ENCODE measurements around the gene IFIT1B.
"Not testable (repeated sequence)": the region's sequence is repeated elsewhere in the genome, so short reads cannot be mapped to it uniquely, and the experiment has no call there.

The IFIT1B gene

DNA sequence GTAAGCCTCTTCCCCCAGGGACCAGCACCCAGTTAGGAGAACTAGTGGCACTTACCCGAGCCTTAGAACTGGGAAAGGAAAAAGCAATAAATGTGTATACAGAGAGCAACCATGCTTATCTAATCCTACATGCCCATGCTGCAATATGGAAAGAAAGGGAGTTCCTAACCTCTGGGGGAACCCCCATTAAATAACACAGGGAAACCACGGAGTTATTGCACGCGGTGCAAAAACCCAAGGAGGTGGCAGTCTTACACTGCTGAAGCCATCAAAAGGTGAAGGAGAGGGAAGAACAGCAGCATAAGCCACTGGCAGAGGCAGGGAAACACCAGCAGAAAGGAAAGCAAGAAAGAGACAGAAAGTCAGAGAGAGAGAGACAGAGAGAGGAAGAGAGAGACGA, 32.7 kb downstream of the IFIT1B start:
- Mint-ChIP-seq H3K36me3 (ENCODE audit: low read depth) (peaks cover 12% of the 10 kb centered on the region), H3K4me1 (ENCODE audit: low read depth) (peaks cover 34% of the 10 kb centered on the region)
- not testable (repeated sequence) for H3K27me3 Mint-ChIP-seq, H3K27ac Mint-ChIP-seq, H3K9me3 Mint-ChIP-seq, H3K4me3 Mint-ChIP-seq

DNA sequence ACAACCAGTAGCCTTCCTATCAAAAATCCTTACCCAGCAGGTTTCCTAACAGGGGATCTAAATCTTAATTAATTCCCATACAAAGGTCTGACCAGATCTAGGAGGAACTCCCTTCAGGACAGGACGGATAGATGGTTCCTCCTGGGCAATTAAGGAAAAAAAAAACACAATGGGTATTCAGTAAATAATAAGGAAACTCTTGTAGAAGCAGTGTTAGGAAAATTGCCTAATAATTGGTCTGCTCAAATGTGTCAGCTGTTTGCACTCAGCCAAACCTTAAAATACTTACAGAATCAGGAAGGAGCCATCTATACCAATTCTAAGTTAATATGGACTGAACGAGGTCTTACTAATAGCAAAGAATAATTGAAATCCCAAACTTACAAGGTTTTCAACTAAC, 33.3 kb downstream of the IFIT1B start:
- H3K27ac Mint-ChIP-seq, result not testable (repeated sequence)
- H3K36me3 Mint-ChIP-seq (ENCODE audit: low read depth), result peaks cover 14% of the 10 kb centered on the region

DNA sequence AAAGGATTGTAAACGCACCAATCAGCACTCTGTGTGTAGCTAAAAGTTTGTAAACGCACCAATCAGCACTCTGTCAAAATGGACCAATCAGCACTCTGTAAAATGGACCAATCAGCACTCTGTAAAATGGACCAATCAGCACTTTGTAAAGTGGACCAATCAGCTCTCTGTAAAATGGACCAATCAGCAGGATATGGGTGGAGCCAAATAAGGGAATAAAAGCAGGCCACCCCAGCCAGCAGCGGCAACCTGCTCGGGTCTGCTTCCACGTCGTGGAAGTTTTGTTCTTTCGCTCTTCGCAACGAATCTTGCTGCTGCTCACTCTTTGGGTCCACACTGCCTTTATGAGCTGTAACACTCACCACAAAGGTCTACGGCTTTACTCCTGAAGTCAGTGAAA, 34.4 kb downstream of the IFIT1B start:
- Mint-ChIP-seq H3K36me3 (ENCODE audit: low read depth) (peaks cover 16% of the 10 kb centered on the region), H3K27ac (peak overlapping the region; percentile 83), H3K4me1 (ENCODE audit: low read depth) (peaks cover 49% of the 10 kb centered on the region), H3K4me3 (peak overlapping the region; percentile 72)
- not testable (repeated sequence) for H3K27me3 Mint-ChIP-seq, H3K9me3 Mint-ChIP-seq

More for the DNA sequence above, 33.3 kb downstream of the IFIT1B start:
- not testable (repeated sequence) for H3K9me3 Mint-ChIP-seq, H3K4me3 Mint-ChIP-seq, H3K27me3 Mint-ChIP-seq
- peaks cover 38% of the 10 kb centered on the region for H3K4me1 Mint-ChIP-seq (ENCODE audit: low read depth)

DNA sequence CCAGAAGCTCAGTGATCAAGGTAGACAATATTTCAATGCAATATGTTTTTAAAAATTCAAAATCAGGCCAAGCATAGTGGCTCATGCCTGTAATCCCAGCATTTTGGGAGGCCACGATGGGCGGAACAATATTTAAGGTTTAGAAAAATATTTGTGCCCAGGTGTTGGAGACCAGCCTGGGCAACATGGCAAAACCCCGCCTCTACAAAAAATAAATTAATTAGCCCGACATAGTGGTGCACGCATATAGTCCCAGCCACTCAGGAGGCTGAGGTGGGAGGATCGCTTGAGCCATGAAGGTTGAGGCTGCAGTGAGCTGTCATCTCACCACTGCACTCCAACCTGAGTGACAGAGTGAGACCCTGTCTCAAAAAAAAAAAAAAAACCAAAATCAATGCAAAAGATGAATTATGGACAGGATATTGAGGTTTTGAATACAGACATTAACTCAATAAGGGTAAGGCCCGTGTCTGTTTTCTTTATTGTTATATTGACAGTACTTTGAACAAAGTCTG, 35.6 kb downstream of the IFIT1B start:
- H3K4me3 Mint-ChIP-seq, result peak overlapping the region; percentile 91
- peaks cover 6% of the 10 kb centered on the region for H3K9me3 Mint-ChIP-seq
- peaks cover 26% of the 10 kb centered on the region for H3K36me3 Mint-ChIP-seq (ENCODE audit: low read depth)
- H3K27ac Mint-ChIP-seq, result peak overlapping the region; percentile 95
- H3K27me3 Mint-ChIP-seq, result no peaks in the 10 kb centered on the region
- H3K4me1 Mint-ChIP-seq (ENCODE audit: low read depth), result peaks cover 61% of the 10 kb centered on the region

DNA sequence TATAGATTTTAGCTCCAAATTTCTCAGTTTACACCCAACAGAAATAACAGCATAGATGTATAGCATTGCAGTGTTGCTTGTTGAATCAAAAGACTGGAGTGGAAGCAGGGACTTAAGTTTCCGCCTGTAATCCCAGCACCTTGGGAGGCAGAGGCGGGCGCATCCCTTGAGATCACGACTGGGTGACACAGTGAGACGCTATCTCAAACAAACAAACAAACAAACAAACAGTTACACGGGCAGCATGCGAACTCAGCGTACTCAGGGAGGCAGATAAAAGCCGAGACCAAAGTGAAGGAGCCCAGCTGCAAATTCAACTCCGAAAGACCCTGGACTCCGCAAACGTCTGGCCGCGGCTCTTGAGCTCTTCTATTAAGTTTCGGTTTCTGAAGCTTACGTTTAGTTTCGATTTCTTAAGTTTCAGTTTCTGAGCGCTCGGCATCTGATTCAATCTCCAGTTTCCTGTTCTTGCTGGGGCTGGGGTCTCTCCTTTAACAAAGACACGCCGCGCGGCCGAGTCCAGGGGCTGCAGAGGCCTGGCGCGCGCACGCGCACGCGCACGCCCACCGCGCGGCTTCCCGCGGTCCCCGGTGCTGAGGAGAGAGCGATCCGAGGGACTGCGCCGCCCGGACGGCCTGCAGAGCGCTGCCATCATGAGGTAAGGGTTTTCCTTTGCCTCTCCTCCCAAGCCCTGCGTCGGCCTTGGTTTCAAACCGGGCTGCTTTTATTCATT, 36.5 kb downstream of the IFIT1B start, which contains the start of gene IFIT5:
Gene IFIT5, plus strand, starts transcription at position 423 of the 733 bp plus-strand sequence. Its CDS starts 231 bp downstream, at position 654.
- H3K27ac Mint-ChIP-seq, result peak within 1 kb of the TSS; percentile 95
- H3K36me3 Mint-ChIP-seq (ENCODE audit: low read depth), result peaks cover 28% of the 10 kb centered on the region
- H3K9me3 Mint-ChIP-seq, result peaks cover 6% of the 10 kb centered on the region
- H3K27me3 Mint-ChIP-seq, result no peaks in the 10 kb centered on the region
- peaks cover 63% of the 10 kb centered on the region for H3K4me1 Mint-ChIP-seq (ENCODE audit: low read depth)
- H3K4me3 Mint-ChIP-seq, result peak within 1 kb of the TSS; percentile 91

DNA sequence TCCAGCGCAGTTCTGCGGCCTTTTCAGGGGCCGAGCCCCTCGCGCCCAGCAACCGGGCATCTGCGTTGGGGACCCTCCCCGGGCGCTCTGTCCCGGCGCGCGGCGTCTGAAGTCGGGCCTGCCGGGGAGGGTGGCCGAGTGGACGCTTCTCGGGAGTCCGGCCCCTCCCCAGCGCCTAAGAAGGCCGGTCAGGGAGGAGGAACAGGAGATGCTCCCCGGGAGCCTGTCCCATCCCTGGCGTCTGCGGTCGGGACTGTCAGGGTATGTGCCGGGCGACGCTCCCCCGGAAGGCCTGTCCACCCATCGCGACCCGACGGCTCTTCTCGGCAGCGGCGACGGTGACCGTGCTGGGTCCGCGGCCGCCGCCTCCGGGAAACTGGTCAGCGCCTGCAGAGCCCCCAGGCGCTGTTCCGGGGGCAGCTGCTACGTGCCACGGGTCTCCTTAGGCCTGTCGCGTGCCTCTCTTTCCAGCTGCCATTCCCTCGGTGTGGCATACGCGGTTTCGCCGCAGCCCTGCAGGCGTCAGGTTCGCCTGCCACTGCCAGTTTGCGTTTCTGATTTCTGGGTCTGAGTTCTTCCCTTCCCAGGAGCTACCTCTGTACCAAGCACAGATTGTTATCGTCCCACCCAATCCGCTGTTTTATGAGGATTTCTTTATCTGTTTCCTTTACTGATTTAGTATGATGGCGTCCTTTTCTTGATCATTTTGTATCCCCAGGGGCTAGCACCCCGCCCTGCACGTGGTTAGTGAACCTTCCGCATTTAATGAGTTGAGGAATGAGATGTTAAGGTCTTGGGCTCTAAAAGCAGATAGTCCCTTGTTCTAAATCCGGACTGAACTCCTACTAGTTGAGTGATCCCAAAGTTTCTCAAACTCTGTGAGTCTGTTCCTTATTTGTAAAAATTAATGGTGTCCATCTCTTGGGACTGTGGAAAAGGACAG, 37.3 kb downstream of the IFIT1B start:
- H3K36me3 Mint-ChIP-seq (ENCODE audit: low read depth), result peaks cover 33% of the 10 kb centered on the region
- peak overlapping the region; percentile 91 for H3K4me3 Mint-ChIP-seq
- peaks cover 67% of the 10 kb centered on the region for H3K4me1 Mint-ChIP-seq (ENCODE audit: low read depth)

DNA sequence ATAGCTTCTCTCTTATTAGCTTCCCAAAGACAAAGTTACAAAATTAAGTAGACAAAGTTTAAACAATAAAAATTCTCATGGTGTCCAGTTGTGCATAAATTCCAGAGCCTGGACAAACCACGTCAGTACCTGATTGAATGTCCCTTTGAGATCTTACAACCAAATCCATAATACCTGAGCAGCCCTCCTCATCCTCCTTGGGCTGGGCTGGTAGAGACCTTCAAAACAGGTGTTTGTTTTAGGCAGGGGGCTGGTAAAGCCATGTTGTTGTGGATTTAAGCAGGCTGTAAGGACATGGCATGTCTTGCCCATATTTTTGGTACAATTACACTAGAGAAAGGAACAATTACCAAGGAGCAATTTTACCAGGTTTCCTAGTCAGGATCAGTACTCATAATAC, 38.6 kb downstream of the IFIT1B start:
- peaks cover 6% of the 10 kb centered on the region for H3K9me3 Mint-ChIP-seq
- H3K4me3 Mint-ChIP-seq, result peak overlapping the region; percentile 91
- H3K36me3 Mint-ChIP-seq (ENCODE audit: low read depth), result peaks cover 44% of the 10 kb centered on the region
- H3K27ac Mint-ChIP-seq, result peak overlapping the region; percentile 91
- H3K4me1 Mint-ChIP-seq (ENCODE audit: low read depth), result peaks cover 63% of the 10 kb centered on the region
- H3K27me3 Mint-ChIP-seq, result no peaks in the 10 kb centered on the region

More for the DNA sequence above, 37.3 kb downstream of the IFIT1B start:
- Mint-ChIP-seq H3K9me3 (peaks cover 6% of the 10 kb centered on the region), H3K27me3 (no peaks in the 10 kb centered on the region), H3K27ac (peak overlapping the region; percentile 95)

DNA sequence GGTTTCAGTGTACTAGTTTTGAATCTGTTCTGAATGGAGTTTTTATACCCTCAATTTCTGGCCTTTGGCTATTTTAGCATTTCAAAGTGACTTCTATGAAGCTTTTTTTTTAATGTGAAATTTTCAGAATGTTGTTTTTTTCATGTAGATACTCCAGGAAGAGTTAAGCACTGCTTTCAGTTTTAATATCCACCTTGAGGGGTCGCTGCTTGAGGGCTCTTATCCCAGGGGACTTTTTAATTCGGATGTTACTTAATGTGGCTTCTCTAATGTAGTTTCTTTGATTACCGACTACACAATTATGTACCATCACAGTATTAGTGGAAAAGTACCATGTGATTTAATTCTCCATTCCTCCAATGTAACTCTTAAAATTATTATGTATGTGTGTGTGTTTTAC, 41.7 kb downstream of the IFIT1B start:
- H3K4me3 Mint-ChIP-seq, result peak overlapping the region; percentile 7
- no peaks in the 10 kb centered on the region for H3K27me3 Mint-ChIP-seq
- no peaks in the 10 kb centered on the region for H3K9me3 Mint-ChIP-seq
- peaks cover 45% of the 10 kb centered on the region for H3K4me1 Mint-ChIP-seq (ENCODE audit: low read depth)
- H3K36me3 Mint-ChIP-seq (ENCODE audit: low read depth), result peaks cover 37% of the 10 kb centered on the region
- no peak overlapping the region for H3K27ac Mint-ChIP-seq

DNA sequence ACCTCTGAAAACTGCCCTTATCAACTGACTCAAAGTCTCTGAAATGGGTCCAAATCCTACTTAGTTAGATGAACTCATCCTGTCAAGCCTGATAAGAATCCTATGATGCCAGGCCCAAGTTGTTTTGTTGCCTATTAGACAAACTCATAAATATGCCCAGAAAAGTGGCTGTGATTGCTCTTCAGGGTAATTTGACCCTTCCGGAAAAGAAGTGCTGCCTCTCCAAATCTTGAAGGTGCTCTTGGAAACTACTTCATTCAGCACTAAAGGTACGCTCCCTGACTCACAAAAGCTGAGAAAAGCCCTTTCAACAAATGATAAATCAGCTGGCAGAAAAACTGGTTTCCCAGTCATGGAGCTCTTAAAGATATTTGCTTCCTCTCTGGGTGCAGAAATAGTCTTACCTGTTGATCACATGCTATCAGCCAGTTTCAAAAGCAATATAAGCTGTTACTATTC, 43.2 kb downstream of the IFIT1B start:
- Mint-ChIP-seq H3K27ac (no peak overlapping the region), H3K4me1 (ENCODE audit: low read depth) (peaks cover 37% of the 10 kb centered on the region), H3K9me3 (no peaks in the 10 kb centered on the region), H3K4me3 (no peak overlapping the region), H3K36me3 (ENCODE audit: low read depth) (peaks cover 36% of the 10 kb centered on the region), H3K27me3 (no peaks in the 10 kb centered on the region)

DNA sequence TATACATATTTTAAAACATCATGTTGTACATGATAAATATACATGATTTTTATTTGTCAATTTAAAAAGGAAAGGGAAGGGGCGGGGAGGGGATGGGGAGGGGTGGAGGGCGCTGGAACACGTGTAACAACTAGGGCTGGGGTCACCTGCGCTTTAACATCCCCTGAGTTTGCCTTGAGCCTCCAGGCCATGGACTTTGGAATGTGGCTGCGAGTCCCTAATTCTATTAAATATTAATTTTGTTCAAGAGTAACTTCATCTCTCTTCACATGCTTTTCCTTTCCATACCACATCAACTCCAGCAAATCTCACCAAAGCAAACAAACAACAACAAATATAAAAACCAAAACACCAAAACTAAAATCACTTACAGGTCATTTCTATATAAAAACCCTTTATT, 47.1 kb downstream of the IFIT1B start:
- Mint-ChIP-seq H3K36me3 (ENCODE audit: low read depth) (peaks cover 13% of the 10 kb centered on the region), H3K27me3 (no peaks in the 10 kb centered on the region), H3K27ac (no peak overlapping the region), H3K4me3 (no peak overlapping the region), H3K4me1 (ENCODE audit: low read depth) (peaks cover 7% of the 10 kb centered on the region), H3K9me3 (no peaks in the 10 kb centered on the region)

DNA sequence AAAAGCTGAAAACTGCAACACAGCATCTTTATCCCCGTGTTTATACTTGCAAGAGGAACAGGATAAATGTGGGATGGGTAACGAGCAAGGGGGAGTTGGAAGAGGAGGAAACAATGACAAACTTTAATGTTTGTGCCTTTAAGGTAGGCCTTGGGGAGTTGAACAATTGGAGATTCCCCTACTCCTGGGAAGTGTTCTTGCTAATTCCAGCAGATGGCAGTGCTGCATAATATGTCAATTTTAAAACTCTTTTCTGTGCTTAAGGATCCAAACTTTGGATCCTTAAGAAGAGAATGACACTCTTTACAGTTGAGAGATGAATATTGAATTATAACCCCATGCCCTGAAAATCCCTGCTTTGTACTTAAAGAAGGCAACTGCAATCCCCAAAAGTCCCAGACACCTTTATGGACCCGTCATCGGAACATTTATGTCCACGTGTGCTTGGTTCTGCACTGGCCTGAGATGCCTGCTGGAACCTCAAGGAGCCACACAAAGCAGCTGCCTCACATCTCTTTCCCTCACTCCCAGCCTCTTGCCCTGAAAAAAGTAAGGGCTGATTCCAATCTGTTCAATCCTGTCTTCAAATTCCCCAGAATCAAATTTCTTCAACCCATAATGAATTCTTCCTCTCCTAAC, 48.5 kb downstream of the IFIT1B start:
- Mint-ChIP-seq H3K4me1 (ENCODE audit: low read depth) (peaks cover 4% of the 10 kb centered on the region), H3K27me3 (no peaks in the 10 kb centered on the region), H3K36me3 (ENCODE audit: low read depth) (peaks cover 2% of the 10 kb centered on the region), H3K9me3 (no peaks in the 10 kb centered on the region), H3K27ac (no peak overlapping the region), H3K4me3 (no peak overlapping the region)

DNA sequence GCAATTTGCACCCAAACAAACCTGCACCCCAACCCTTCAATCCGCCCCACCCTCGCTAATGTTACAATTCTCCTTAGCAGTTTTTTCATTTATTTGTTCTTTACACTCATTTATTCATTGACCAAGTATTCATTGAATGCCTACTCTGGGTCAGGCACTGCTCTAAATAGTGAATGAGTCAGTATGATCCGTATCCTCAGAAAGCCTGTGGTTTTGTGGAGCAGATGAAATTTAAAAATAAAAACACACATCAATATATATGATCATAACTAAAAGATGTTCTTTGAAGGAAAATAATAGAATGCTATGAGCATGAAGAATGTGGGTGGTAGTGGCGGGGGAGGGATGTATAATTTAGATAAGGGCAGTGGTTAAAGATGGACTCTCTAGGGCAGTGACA, 49.8 kb downstream of the IFIT1B start:
- Mint-ChIP-seq H3K27ac (no peak overlapping the region), H3K4me1 (ENCODE audit: low read depth) (peaks cover 4% of the 10 kb centered on the region), H3K36me3 (ENCODE audit: low read depth) (no peaks in the 10 kb centered on the region), H3K27me3 (no peaks in the 10 kb centered on the region), H3K4me3 (no peak overlapping the region), H3K9me3 (no peaks in the 10 kb centered on the region)

DNA sequence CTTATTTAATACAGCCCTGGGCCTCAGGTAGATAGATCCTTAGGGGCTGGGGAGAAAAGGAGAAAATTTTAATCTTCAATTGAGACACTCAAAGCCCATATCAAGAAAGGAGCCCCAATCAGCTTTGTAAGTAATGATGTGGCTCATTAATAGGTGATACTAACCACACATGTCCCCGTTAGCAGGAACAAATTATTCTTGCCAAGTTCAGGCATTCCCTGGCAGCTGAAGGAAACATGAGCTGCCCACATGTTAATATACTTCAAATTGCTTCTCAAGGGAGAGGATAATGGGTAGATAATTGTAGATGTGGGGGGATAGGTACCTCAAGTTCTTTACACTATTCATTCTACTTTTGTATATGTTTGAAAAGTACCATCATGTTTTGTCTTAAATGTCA, 51.0 kb downstream of the IFIT1B start:
- peaks cover 4% of the 10 kb centered on the region for H3K27me3 Mint-ChIP-seq
- no peaks in the 10 kb centered on the region for H3K36me3 Mint-ChIP-seq (ENCODE audit: low read depth)
- no peaks in the 10 kb centered on the region for H3K9me3 Mint-ChIP-seq
- no peak overlapping the region for H3K27ac Mint-ChIP-seq
- no peak overlapping the region for H3K4me3 Mint-ChIP-seq
- H3K4me1 Mint-ChIP-seq (ENCODE audit: low read depth), result no peaks in the 10 kb centered on the region

DNA sequence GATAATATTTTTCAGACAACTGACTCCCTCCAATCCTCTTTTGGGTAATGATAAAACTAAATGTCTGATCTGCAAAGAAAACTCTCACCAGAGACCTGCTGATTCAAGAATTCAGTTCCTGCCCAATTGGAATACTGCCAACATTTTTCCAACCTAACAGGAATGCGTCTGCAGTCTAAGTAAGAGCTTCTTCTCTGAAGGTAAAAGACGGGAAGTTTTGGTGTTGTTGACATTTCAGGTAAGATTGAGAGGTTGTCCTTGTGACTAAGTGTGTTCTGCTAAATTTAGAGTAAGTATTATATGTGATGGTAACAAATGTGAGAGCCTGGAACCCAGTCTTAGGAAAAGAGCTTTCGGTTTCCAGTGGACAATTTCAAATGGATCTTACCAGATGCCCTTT, 54.1 kb downstream of the IFIT1B start:
- H3K4me3 Mint-ChIP-seq, result no peak overlapping the region
- peaks cover 16% of the 10 kb centered on the region for H3K27me3 Mint-ChIP-seq
- no peaks in the 10 kb centered on the region for H3K4me1 Mint-ChIP-seq (ENCODE audit: low read depth)
- H3K9me3 Mint-ChIP-seq, result no peaks in the 10 kb centered on the region
- no peaks in the 10 kb centered on the region for H3K36me3 Mint-ChIP-seq (ENCODE audit: low read depth)
- no peak overlapping the region for H3K27ac Mint-ChIP-seq

Measured in stimulated activated naive CD8-positive, alpha-beta T cell treated with anti-CD3 and anti-CD28 coated beads, Interleukin-15, Interleukin-2, amounts not matched to agents 100 ng/mL and 50 ng/mL, for 24 hours (primary cell).